BLaER1 (cell line): ENCODE results near the gene KIAA1671.
A peak's percentile ranks its signal among the peaks of the same experiment; 100 is the strongest.

Experiments used
- H3K27ac ChIP-seq: shearing (Covaris generic); formaldehyde crosslinking; 2 replicates; pipeline ENCODE4 v1.8.1; 2022
- H3K27me3 ChIP-seq: shearing (Covaris generic); formaldehyde crosslinking; 2 replicates; pipeline ENCODE4 v1.8.1; 2022
- H3K36me3 ChIP-seq: shearing (Covaris generic); formaldehyde crosslinking; 2 replicates; pipeline ENCODE4 v1.8.1; 2022
- H3K4me1 ChIP-seq: shearing (Covaris generic); formaldehyde crosslinking; 2 replicates; pipeline ENCODE4 v1.8.1; 2022
- H3K4me2 ChIP-seq: shearing (Covaris generic); formaldehyde crosslinking; 2 replicates; pipeline ENCODE4 v1.8.1; 2022
- H3K4me3 ChIP-seq: shearing (Covaris generic); formaldehyde crosslinking; 2 replicates; pipeline ENCODE4 v1.8.1; 2022
- H3K9ac ChIP-seq: shearing (Covaris generic); formaldehyde crosslinking; 2 replicates; pipeline ENCODE4 v1.8.1; 2022
- H3K9me3 ChIP-seq: shearing (Covaris generic); formaldehyde crosslinking; 2 replicates; pipeline ENCODE4 v1.8.1; 2022
- H4K20me1 ChIP-seq: shearing (Covaris generic); formaldehyde crosslinking; 2 replicates; pipeline ENCODE4 v1.8.1; 2022
- Cebpa-rat ChIP-seq: shearing (Covaris generic); IDR thresholded peaks from 2 replicates; pipeline ENCODE4 v1.8.1; 2022

KIAA1671 gene

GRCh38 chr22:25104367-25104766 lies 151.9 kb downstream of the KIAA1671 start:
- H3K4me1 ChIP-seq, result peaks cover 29% of the 10 kb centered on the region
- no peak for TF ChIP-seq Cebpa-rat
- H4K20me1 ChIP-seq, result peaks cover 11% of the 10 kb centered on the region; the same call in 1 of the 2 replicates
- H3K4me2 ChIP-seq, result no peak overlapping the region
- H3K4me3 ChIP-seq, result no peak overlapping the region
- no peak overlapping the region for H3K27ac ChIP-seq
- no peaks in the 10 kb centered on the region for H3K36me3 ChIP-seq
- no peaks in the 10 kb centered on the region for H3K9me3 ChIP-seq
- no peak overlapping the region for H3K9ac ChIP-seq
- H3K27me3 ChIP-seq, result no peaks in the 10 kb centered on the region

DNA sequence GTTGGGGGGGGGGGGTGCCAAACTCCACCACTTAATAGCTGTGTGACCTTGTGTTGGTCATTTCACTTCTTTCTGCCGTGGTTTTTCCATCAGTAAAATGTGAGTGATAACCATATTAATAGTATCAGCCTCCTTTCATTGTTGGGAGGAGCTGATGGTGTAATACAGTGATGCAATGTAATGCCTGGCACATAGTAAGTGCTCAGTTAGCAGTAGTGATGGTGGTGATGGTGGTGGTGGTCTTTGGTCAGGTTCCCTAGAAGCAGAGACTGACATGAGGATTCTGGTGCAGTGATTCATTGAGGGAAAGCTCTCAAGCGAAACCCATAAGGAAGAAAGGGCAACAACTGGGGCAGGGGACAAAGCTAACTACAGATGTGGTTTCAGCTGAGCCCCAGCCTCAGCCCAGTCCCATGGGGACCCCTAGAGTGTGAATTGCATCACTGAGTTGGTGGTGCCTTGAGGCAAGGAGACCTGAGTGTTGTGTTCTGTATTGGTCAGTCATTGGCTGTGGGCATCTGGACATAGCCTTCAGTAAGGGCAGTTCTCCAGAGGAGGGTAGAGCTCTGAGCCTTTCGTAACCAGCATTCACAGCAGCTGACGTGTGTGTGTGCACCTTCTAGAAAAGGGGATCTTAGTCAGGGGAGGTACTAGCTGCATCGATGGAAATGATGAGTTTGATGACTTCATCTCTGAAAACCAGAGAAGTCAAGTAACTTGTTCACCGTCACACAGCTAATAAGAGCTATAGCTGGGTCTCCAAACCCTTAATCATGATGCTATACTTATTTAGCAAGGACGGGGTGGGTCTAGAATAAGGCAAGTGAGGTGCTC lies 153.5 kb downstream of the KIAA1671 start:
- Histone ChIP-seq H3K4me3 (no peak overlapping the region), H3K27me3 (no peaks in the 10 kb centered on the region), H3K4me2 (peak overlapping the region; percentile 62), H3K9ac (no peak overlapping the region), H3K9me3 (no peaks in the 10 kb centered on the region), H3K27ac (no peak overlapping the region), H3K4me1 (peaks cover 33% of the 10 kb centered on the region), H3K36me3 (no peaks in the 10 kb centered on the region), H4K20me1 (peaks cover 11% of the 10 kb centered on the region; the same call in 1 of the 2 replicates)
- peak; percentile 95 for TF ChIP-seq Cebpa-rat

GRCh38 chr22:25109878-25110595 lies 157.5 kb downstream of the KIAA1671 start:
- Histone ChIP-seq H4K20me1 (peaks cover 11% of the 10 kb centered on the region; the same call in 1 of the 2 replicates), H3K9ac (no peak overlapping the region), H3K9me3 (no peaks in the 10 kb centered on the region), H3K4me3 (no peak overlapping the region), H3K27ac (no peak overlapping the region), H3K4me2 (peak overlapping the region; percentile 100), H3K36me3 (no peaks in the 10 kb centered on the region), H3K27me3 (peaks cover 21% of the 10 kb centered on the region), H3K4me1 (peaks cover 71% of the 10 kb centered on the region)
- TF ChIP-seq Cebpa-rat, result no peak

DNA sequence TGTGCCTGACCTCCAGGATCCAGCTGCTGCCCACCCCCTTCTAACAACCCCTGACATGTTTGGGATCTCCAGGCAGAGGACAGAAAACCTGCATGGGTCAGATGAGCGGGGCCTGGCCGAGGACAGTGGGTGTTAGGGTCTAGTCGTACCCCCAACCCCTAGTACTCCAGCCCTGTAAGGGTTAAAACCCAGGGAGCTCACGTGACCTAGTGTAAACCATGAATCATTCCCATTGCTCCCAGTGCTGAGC lies 158.0 kb downstream of the KIAA1671 start:
- TF ChIP-seq Cebpa-rat, result no peak
- peak overlapping the region; percentile 100 for H3K4me2 ChIP-seq
- H3K9ac ChIP-seq, result peak overlapping the region; percentile 37; the same call in 1 of the 2 replicates
- peak overlapping the region; percentile 66 for H3K4me3 ChIP-seq
- H3K4me1 ChIP-seq, result peaks cover 68% of the 10 kb centered on the region
- no peaks in the 10 kb centered on the region for H3K36me3 ChIP-seq
- no peaks in the 10 kb centered on the region for H3K9me3 ChIP-seq
- peaks cover 9% of the 10 kb centered on the region; the same call in 1 of the 2 replicates for H4K20me1 ChIP-seq
- no peak overlapping the region for H3K27ac ChIP-seq
- H3K27me3 ChIP-seq, result peaks cover 21% of the 10 kb centered on the region

DNA sequence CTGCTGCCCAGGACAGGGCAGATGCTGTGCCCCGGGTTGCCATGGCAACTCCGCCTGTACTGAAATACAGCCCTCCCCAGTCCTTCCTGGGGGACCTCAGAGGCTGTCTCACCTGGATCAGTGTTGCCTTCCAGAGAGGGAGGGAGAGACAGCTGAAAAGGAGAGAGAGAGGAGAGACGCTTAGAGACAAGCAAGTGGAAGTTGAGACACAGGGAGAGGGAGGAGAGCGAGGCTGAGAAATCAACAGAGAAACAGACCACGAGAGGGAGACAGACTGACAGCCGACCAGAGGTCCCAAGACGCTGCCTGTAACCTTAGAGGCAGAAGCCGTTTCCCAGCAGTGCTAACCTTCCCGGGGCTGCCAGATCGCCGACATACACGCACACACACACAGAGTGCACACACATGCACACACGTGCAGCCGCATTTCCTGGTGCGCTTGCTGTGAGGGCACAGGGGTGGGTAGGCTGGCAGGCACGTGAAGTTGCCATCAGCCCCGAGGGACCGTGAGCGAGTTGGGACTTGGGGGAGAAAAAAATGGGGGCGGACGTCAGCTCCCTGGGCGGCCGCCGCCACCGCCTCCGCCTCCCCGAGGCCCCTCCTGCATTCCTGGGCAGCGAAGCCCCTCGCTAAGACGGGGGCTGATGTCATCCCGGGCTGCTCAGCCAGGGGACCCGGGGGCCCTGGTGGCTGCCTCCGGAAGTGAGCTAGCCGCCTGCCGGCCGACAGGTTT lies 158.5 kb downstream of the KIAA1671 start:
- no peak for TF ChIP-seq Cebpa-rat

DNA sequence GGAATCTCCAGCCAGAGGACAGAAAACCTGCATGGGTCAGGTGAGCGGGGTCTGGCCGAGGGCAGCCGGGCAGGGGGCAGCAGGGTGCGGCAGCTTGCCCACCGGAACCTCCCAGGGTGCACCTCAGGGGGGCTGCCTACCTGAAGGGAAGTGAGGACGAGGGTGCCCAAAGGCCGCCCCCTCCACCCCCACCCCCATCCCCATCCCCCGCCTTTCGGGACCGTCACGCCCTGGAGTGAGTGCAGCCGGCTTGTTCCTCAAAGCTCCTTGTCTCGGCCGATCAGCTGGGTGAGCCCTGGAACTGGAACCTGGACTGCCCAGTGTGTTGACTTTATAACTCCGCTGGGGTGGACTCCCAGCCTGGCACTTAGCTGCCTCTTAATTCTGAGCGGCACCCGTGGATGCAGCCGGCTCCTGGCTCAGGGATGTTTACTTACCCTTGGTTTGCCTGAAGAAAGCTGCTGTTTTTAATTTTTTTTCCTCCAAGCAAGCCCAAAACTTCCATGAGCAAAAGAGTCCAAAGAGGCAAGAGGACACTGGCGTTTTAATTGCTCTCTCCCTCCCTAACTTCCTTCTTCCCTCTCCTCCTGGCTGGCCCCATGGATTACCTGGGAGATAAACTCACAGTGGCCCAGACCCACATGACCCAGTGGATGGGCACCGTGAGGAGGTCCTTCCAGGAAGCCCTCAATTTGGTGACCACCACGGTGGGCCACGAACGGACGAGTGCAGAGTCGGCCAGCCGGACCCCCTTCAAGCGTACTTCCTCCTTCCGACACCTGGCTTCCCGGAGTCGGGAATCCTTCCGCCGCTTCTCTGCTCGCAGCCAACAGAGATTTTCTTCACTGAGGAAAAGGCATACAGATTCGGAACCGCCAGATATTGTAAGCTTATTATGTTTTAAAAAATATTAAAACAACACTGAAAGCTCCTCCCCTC lies 159.3 kb downstream of the KIAA1671 start:
- H3K9me3 ChIP-seq, result no peaks in the 10 kb centered on the region
- no peak overlapping the region for H3K27ac ChIP-seq
- H3K27me3 ChIP-seq, result peaks cover 21% of the 10 kb centered on the region
- peaks cover 55% of the 10 kb centered on the region for H3K4me1 ChIP-seq
- no peaks in the 10 kb centered on the region for H3K36me3 ChIP-seq
- no peaks in the 10 kb centered on the region for H4K20me1 ChIP-seq
- H3K4me2 ChIP-seq, result peak overlapping the region; percentile 100
- no peak overlapping the region; the same call in 1 of the 2 replicates for H3K9ac ChIP-seq
- TF ChIP-seq Cebpa-rat, result no peak
- H3K4me3 ChIP-seq, result peak overlapping the region; percentile 66

More for the DNA sequence above, 158.5 kb downstream of the KIAA1671 start:
- H3K4me1 ChIP-seq, result peaks cover 63% of the 10 kb centered on the region
- no peaks in the 10 kb centered on the region for H3K36me3 ChIP-seq
- H3K4me3 ChIP-seq, result peak overlapping the region; percentile 66
- peak overlapping the region; percentile 37; the same call in 1 of the 2 replicates for H3K9ac ChIP-seq
- peak overlapping the region; percentile 100 for H3K4me2 ChIP-seq
- no peaks in the 10 kb centered on the region for H3K9me3 ChIP-seq
- H3K27ac ChIP-seq, result no peak overlapping the region
- H3K27me3 ChIP-seq, result peaks cover 21% of the 10 kb centered on the region
- H4K20me1 ChIP-seq, result 0 out of 2 replicates have a peak, but pooled peaks cover 4% of the 10 kb centered on the region

DNA sequence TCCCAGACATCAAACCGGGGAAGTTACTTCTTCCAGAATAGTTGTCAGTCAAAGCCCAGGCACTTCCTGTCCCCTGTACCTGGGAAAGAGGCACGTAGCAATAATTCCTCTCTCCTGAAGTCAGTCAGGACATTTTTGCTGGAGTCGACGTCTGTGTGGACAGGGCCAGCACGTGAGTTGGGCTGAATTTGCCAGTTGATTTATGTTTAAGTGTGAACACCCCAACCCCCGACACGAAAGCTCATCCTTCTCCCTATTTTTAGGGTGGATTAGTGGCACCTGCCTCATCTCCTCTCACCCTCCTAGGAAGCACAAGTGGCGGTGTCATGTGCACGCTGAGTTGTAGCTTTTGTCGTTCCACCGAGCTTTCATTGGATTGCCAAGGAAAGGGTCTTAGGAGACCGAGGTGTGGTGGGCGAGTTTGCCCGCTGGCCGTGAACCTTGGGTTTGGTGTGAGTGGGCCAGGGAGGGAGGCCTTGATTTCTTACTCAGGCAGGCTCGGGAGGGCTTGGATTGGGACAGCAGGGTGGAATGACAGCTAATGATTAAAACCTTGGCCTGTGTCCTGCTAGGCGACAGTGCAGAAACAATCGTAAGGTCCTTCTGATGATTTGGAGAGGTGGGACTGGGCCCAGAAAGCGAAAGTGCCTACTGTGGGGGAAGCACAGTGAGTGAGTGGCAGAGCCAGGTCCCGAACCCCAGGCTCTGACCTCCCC lies 160.2 kb downstream of the KIAA1671 start:
- H3K27ac ChIP-seq, result no peak overlapping the region
- H3K4me3 ChIP-seq, result no peak overlapping the region

DNA sequence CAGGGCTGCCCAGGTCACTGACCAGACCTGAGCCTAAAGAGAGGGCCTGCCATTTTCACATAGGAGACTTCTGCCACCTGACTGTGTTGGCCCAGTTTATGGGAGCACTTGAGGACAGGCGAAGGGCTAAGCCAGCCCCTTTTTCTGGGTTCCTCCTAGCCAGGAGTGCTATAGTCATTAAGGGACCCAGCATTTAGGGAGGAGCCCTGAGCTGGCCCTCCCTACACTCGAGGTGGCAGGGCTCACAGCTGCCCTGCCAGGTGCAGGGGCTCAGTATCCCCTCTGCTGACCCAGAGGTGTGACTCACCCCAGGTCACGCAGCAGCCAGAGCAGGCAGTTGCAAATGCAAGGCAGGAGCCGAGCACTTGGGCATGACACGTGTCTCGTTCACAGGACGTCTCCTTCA lies 160.8 kb downstream of the KIAA1671 start:
- Histone ChIP-seq H3K36me3 (no peaks in the 10 kb centered on the region), H3K4me2 (peak overlapping the region; percentile 2; the same call in 1 of the 2 replicates), H3K4me3 (no peak overlapping the region), H4K20me1 (no peaks in the 10 kb centered on the region), H3K9ac (no peak overlapping the region), H3K9me3 (no peaks in the 10 kb centered on the region), H3K4me1 (peaks cover 51% of the 10 kb centered on the region), H3K27me3 (peaks cover 21% of the 10 kb centered on the region), H3K27ac (no peak overlapping the region)
- TF ChIP-seq Cebpa-rat, result no peak

More for the DNA sequence above, 160.2 kb downstream of the KIAA1671 start:
- TF ChIP-seq Cebpa-rat, result no peak
- Histone ChIP-seq H4K20me1 (no peaks in the 10 kb centered on the region), H3K9me3 (no peaks in the 10 kb centered on the region), H3K27me3 (peaks cover 21% of the 10 kb centered on the region), H3K4me1 (peaks cover 51% of the 10 kb centered on the region), H3K36me3 (no peaks in the 10 kb centered on the region), H3K9ac (no peak overlapping the region), H3K4me2 (peak overlapping the region; percentile 100; the same call in 1 of the 2 replicates)
